Brain pericyte (primary cell): ENCODE results near the gene HNRNPA1.
"Not testable (repeated sequence)": the region's sequence is repeated elsewhere in the genome, so short reads cannot be mapped to it uniquely, and the experiment has no call there.

Source experiments
- DNase-seq: peaks from one replicate; pipeline ENCODE4 v3.0.0-alpha.2; 2012; ENCODE audit warnings: low read depth, low spot score

HNRNPA1 gene

DNA sequence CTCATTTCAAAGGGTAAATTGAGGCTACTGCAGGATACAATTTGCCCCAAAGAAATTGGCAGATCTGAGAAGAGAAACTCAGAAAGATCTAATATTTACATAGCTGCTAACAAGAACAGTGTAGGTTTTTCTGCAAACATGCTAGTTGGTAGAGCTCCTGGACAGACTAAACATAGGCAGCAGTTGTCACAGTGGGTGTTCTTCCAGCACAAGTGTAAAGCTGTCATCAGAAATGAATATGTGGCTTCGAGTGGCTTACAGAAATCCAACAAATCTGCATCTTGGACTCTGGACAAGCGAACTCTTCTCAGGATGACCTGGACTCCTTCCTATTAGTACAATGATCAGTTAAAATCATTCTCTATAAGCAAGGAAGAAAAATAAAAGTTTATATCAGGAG is 6.5 kb upstream of the HNRNPA1 start:
- no peak for DNase-seq

DNA sequence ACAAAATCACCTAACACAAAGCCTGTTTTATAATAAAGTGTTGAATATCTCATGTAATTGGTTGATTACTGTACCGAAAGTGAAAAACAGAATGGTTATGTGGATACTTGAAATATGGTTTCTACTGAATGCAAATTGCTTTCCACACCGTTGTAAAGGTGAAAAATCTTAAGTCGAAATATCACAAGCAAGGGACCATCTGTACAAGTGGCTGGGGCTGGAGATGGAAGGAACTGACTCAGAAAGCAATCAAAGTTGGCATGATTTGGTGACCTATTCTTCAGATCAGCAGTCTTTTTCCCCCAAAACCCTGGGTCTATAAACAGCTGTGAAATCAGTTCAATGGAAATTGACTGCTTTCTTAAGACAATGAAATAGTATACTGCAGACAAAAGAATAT is 4.2 kb upstream of the HNRNPA1 start:
- no peak for DNase-seq

DNA sequence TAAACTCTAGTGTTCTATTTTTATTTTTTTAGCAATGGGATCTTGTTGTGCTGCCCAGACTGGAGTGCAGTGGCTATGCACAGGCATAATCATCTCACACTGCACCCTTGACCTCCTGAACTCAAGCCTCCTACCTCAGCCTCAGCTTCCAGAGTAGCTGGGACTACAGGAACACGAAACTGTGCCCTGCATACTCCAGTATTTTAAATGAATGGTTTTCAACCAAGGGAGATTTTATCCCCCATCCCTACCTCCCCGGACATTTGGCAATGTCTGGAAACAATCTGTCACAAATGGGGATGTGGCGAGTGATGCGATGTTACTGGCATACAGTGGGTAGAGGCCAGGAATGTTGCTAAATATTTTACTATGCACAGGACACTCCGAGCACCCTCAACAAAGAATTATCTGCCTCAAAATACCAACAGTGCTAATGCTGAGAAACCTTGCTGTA is 2.7 kb upstream of the HNRNPA1 start:
- DNase-seq: no peak

DNA sequence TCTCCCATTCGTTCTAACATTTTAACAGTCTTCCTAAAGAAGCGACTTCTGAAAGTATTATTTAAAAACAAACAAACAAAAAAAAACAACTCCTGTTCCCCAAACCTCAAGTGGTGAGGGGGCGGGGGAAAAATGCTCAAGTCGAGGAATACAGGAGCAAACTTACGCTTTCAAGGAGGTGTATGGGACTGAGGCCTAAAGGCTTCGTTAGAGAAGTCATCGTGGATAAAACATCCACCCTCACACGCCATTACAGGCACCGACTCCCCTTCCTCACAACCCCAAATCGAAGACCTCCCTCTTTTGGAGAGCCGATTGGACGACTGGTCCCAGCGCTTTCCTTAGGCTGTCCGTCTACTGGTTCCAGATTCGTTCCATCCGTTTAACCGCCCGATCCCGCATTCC is 1.3 kb upstream of the HNRNPA1 start:
- DNase-seq: no peak

DNA sequence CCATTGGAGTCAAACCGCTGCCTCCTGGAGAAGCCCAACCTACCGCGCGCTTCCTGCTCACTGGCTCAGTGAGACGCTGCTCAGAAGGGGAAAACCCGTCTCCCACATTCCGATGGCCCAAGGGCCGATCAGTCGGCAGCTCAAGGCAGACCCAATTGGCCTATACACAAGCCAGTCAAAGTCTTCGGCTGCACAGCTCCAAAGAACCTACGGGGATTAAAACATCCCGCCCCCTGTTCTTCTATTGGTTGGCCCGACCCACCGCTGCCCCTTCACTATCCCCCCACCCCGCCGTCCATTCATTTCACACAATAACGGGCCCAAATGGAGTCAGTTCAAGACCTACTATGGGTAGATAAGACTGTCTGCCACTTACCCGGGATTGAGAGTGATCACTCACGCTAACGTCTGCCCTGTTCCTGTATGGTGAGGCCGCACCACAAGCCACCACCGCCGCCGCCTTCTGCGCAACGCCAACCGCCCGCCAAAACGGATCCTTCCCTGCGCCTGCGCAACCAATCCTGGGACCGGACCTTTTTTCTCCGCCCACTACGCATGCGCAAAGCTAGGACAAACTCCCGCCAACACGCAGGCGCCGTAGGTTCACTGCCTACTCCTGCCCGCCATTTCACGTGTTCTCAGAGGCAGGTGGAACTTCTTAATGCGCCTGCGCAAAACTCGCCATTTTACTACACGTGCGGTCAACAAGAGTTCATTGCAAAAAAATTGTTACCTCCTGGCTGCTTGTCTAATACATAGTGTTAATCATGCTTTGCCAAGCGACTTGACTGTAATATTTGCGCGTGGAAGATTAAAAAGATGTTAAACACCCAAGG is 676 bp upstream of the HNRNPA1 start, which contains the start of gene CBX5:
CBX5 (minus strand) TSS at position 491 of the 836 bp plus-strand sequence. CDS start 22,472 bp downstream, outside the sequence.
- DNase-seq: peak; percentile 99

DNA sequence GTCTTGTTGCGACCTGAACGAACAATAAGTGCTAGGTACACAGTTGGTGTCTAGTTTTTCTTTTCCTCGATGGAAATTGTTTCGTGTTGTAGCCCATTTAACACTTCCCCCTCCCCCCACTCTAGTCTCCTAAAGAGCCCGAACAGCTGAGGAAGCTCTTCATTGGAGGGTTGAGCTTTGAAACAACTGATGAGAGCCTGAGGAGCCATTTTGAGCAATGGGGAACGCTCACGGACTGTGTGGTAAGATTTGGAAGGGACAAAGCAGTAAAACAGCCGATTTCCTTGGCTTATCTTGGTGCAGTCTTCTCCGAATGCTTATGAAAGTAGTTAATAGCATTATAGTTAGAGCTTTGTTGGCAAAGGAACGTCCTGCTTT is 724 bp downstream of the HNRNPA1 start:
- DNase-seq: not testable (repeated sequence)

DNA sequence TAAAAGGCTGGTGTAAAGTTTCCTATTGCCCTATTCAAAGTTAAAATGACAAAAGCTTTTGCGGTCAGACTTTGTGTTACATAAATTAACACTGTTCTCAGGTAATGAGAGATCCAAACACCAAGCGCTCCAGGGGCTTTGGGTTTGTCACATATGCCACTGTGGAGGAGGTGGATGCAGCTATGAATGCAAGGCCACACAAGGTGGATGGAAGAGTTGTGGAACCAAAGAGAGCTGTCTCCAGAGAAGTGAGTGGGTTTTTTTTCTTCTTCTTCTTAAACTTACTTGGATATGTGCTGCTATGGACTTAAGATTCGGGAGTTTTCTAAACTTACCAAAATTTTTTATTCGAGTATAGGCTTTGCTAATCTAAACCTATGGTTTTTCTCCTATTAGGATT is 1.2 kb downstream of the HNRNPA1 start:
- DNase-seq: not testable (repeated sequence)

DNA sequence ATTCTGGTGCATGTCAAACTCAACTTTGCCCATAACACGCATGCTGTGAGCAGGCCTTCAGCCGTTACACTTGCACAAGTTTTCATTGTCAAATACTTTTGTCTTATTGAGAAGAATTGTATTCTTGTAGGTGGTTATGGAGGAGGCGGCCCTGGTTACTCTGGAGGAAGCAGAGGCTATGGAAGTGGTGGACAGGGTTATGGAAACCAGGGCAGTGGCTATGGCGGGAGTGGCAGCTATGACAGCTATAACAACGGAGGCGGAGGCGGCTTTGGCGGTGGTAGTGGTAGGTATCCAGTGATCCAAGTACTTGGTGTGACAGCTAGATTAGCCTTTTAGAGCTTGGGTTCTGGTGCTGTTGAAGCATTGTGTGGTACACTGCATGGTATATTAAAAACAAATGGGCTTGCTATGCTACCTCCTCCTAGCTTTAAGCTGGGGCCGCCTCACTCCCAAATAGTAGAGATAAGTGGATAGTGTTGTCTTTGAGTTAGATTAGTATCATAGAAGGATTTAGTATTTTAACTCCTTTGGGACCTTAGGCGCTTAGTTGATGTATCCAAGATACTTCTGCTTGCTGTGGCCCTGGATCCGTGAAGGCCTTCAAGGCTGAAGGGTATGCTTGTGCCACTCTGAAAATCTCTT is 2.5 kb downstream of the HNRNPA1 start:
- DNase-seq: no peak

DNA sequence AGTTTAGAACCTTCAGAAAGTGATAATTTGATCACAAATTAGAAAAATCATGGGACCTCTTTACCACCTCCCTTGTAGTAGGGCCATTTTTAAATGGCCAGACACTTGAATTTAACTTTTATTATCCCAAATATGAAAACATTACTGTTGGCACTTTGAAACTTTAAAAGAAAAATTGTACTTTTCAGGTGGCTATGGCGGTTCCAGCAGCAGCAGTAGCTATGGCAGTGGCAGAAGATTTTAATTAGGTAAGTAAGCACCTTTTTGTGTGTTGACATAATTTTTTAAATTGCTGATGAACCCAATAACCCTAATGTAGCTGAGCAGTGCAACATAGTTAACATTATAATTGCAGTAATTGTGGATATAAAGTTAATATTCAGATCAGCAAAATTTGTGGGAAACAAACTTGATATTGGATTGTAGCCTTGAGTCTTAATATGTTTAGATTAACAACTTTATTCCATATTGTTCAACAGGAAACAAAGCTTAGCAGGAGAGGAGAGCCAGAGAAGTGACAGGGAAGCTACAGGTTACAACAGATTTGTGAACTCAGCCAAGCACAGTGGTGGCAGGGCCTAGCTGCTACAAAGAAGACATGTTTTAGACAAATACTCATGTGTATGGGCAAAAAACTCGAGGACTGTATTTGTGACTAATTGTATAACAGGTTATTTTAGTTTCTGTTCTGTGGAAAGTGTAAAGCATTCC is 3.7 kb downstream of the HNRNPA1 start:
- DNase-seq: not testable (repeated sequence)

DNA sequence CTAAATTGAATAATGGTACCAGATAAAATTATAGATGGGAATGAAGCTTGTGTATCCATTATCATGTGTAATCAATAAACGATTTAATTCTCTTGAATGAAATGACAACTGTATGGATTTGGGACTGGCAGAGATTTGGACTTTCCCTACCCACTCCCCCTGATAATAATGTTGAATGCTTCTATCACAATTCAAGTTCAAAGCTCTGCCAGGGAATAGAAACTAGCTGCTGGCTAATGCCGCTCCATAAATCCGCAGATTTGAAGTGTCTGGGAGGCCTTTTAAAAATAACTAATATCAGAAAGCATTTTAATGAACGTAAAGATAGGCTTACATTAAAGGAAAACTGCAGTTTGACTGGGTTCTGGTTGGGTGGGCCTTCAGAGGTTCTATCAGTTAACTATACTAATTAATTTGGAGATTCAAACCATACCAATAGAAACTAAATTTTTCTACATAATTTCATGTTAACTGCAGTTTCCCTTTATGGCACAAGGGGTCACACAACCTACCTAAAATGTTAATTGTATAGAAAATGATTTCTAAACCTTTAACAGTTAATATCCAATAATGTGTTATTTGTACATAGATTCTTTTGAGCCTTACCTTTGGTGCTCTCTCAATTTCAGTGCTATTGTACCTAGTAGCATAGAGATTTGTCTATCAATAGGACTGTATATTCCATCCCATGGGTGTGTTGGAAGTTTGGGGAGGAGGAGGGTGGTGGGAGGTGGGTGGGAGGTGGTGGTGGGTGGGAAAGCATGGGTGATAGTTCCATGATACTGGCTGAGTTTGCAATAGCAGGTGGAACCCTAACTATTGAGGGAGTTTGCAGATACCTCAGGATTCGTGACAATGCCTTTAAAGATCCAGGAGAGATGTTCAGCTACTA is 4.9 kb downstream of the HNRNPA1 start:
- no peak for DNase-seq

DNA sequence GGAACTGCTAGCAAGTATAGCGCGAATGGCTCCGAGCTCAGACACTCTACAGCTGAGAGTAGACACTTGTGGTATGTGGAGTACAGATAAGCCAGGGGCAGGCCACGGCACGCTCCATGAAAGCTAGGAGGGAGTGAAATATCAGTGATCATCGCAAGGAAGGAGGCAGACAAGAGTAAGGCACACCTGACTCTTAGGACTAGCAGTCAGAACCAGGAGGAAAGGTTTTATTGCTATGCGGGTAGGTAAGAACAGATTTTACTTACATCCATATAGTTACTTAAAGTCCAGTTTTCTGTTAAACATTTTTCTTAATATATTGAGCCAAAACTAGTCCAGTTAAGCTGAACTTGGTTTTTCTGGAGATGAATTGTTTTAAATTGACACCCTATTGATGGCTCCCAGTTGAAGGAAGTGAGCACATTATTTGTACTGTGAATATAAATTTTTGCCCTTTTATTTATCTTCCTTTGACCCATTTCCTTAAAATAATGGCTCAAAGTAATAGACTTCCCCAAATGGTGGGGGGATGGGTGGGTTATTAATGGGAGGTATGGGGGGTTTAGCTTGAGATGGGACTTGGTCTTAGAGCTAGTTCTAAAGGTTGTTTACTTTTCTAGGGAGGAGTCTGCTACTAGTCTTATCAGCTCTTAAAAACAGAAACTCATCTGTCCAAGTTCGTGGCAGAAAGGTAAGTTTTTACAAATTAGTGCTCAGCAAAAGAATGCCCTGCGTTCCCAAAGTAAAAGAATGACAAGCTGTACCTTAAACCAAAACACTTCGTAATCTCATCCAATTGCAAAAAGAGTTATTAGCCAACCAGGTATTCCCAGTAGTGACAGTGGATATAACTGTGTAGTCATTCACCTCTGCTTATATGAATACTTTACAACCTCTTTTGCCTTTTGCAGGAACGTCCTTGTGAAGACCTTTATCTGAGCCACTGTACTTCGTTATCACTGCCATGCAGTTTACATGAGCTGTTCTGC is 5.8 kb downstream of the HNRNPA1 start:
- no peak for DNase-seq

DNA sequence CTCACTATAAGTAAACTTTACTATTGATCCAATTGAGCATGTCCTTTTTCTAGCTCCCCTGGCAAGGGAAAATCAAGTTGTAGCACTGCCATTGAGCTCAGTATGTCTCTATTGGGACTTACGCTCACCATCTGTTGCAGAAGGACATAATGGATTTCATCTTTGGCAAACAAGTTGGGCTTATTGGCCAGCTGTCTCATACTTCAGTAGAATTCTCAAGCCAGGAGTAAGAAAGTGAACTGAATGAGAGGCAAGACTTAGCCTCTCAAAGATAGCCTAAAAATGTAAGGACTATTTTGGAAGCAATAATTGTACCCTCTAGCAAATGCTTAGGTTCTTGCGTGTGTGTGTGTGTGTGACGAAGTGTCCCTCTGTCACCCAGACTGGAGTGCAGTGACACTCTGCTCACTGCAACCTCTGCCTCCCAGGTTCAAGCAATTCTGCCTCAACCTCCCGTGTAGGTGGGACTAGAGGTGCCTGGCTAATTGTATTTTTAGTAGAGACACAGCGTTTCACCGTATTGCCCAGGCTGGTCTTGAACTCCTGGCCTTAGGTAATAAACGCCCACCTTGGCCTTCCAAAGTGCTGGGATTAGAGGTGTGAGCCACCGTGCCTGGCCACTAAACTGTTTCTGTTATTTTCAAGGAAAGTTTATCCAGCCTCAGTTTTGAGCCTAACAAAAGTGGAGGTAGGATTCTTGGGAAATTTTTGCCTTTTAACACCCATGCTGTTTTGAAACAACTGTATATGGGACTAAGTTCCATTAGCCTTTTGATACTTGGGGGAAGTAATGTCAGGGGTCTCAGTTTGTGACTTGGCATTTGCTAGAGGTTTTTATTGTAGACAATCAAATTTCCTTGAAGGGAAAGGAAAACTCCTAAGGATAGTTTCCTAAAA is 7.0 kb downstream of the HNRNPA1 start:
- no peak for DNase-seq

DNA sequence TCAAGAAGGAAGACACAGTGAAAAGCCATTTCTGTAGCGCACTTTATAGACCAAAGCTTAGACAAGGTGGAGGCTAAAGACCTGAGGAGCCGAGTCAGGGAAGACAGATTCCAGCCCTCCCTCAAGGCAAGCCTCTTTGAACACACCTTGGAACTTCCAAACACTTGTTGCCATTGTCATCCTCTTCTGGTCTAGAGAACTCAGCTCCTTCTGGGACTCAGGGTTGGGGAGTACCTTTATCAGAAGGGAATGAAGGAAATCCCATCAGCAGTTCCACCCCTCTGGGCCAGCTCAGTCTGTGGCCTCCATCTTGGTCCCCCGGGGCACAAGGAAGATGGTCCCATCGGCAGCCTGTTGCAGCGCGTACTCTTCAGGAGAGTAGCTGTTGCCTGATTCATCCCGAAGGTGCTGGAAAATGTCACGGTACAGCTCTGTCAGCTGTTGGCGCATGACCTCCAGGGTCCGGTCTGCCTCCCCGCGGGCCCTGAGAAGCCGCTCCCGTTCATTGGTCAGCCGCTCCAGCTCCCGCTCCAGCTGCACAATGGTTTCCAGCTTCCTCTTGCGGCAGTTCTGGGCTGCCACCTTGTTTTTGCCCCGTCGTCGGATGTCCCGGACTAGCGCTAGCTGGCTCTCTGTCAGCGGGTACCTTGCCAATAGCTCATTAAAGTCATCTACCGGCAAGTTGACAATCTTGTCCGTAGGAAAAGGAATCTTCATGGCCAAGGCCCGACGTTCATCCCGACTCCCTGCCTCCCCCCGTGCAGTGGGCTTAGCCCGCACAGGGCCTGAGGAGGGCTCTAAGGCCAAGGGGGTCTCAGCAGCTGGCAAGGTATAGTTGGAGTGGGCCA is 11.8 kb downstream of the HNRNPA1 start:
- no peak for DNase-seq

DNA sequence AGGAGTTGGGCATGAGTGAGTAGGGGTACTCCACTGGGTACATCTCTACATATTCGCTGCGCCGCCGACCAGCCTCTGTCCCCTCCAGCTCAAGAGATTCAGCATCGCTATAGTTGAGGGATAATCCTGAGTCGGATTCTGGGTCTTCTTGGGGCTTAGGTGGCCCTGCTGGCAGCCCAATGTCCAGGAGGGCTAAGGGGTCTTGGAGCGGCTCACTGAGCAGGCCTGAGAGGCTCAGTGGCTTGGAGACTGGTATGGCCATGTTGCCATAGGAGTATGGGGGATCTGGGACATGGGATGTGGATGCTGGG is 12.4 kb downstream of the HNRNPA1 start:
- DNase-seq: no peak

DNA sequence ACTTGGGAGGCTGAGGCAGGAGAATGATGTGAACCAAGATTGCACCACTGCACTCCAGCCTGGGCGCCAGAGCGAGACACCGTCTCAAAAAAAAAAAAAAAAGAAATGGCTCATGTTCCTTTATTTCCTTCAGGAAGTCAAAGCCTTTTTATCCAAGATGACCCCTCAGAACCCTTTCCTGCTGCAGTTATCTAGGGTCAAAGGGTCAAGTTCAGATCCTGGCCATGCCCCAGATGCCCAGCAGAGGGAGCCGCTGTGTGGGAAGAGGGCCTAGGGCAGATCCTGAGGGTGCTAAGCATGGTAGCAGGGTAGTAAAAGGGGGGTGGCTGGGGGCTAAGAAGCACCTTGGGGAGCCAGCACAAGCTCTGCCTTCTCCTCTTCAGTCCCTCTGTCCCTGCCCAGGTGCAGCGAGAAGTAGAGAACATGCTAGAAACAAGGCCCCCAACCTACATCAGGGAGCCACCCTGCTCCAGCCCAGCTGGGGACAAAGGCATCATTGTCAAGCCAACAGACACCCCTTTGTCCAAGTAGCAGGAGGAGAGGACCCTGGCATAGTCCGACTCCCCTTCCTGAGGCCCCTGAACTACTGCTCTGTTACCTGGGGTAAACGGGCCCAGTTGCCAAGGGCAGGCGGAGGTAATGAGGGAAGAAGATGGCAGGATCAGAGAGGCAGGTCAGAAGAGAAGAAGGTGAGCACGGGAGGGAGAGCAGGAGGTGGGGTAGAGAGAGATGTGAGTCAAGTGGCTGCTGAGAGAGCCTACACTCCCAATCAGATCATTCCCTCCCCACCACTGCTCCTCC is 13.8 kb downstream of the HNRNPA1 start:
- no peak for DNase-seq

DNA sequence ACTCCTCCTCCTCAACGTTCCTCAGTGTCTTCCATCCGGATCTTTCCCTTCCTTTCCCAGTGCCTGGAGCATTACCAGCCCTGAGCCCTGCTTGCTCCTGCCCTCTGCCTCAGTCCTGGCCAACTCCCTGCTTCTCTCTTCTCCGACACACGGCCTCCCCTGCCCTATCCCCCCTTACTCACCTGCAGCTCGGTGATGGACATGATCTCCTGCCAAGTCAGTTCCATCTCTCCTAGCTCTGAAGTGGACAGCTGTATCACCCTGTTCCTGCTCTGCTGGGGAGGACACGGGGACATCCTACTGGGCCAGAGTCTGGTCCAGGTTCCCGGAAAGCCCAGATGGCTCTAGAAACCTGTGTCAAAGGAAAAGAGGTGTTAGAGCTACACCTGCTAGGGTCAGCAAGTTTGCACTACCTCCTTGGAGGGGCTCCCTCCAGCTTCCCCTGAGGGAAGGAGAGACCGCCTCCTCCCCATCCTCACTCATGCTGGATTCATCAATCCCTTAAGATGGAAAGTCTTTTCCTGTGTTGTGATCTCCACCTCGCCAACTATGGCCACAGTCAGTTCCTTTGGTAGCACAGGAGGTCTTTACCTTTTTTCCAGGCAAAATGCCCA is 14.5 kb downstream of the HNRNPA1 start:
- no peak for DNase-seq
